ENCODE measurements around the gene MTERF4.

The MTERF4 gene

GRCh38 chr2:241132538-241133435 lies 30.7 kb upstream of the MTERF4 start:
- DNase-seq, result no peak

GRCh38 chr2:241131531-241131930 lies 29.4 kb upstream of the MTERF4 start:
- DNase-seq, result no peak

GRCh38 chr2:241130316-241130715 lies 28.2 kb upstream of the MTERF4 start:
- DNase-seq, result no peak

GRCh38 chr2:241129086-241129871 lies 27.2 kb upstream of the MTERF4 start:
- no peak for DNase-seq

GRCh38 chr2:241128266-241128665 lies 26.2 kb upstream of the MTERF4 start:
- DNase-seq, result no peak

- no peak for DNase-seq
These were observed 24.7 kb upstream of the MTERF4 start for GRCh38 chr2:241126771-241127202.

- no peak for DNase-seq
These were observed 24.1 kb upstream of the MTERF4 start for GRCh38 chr2:241126201-241126611.

GRCh38 chr2:241125626-241126025 lies 23.5 kb upstream of the MTERF4 start:
- no peak for DNase-seq

GRCh38 chr2:241123816-241124536 lies 21.9 kb upstream of the MTERF4 start:
- DNase-seq, result no peak

GRCh38 chr2:241122376-241123002 lies 20.4 kb upstream of the MTERF4 start:
- no peak for DNase-seq

- no peak for DNase-seq
These were observed 18.9 kb upstream of the MTERF4 start for GRCh38 chr2:241121008-241121407.

- no peak for DNase-seq
These were observed 18.4 kb upstream of the MTERF4 start for GRCh38 chr2:241120440-241120839.

GRCh38 chr2:241118737-241119505 lies 16.8 kb upstream of the MTERF4 start:
- no peak for DNase-seq

GRCh38 chr2:241116606-241117560 lies 14.8 kb upstream of the MTERF4 start:
- DNase-seq, result no peak

GRCh38 chr2:241115361-241115760 lies 13.3 kb upstream of the MTERF4 start:
- no peak for DNase-seq

- no peak for DNase-seq
These were observed 12.7 kb upstream of the MTERF4 start for GRCh38 chr2:241114836-241115235.

- no peak for DNase-seq
These were observed 10.5 kb upstream of the MTERF4 start for GRCh38 chr2:241112592-241112991.

- DNase-seq, result no peak
These were observed 10.0 kb upstream of the MTERF4 start for GRCh38 chr2:241112046-241112445.

- no peak for DNase-seq
These were observed 9.3 kb upstream of the MTERF4 start for GRCh38 chr2:241111440-241111805.

GRCh38 chr2:241110607-241111439 lies 8.7 kb upstream of the MTERF4 start:
- DNase-seq, result no peak
